Esophagus squamous epithelium (tissue), 5 donors: Measurements from ENCODE around the gene MMD. TPM values are rescaled to one million over a fixed set of nuclear protein-coding genes. Genes with fewer than 3 reads are reported as not detected.
A peak's percentile ranks its signal among the peaks of the same experiment; 100 is the strongest.
"Not testable (repeated sequence)": the region's sequence is repeated elsewhere in the genome, so short reads cannot be mapped to it uniquely, and the experiment has no call there.

Experiments
- DNase-seq: peaks from one replicate; lab custom pipeline; 2025; lab: John Stamatoyannopoulos, UW
- H3K27ac ChIP-seq, 4 donors: fragments of 200-600 bp; sonication (generic); one replicate each; pipeline ENCODE4 v1.5.1; 2016 to 2019; ENCODE audit warnings: mild to moderate bottlenecking in 1 of 4
- H3K27me3 ChIP-seq, 4 donors: fragments of 200-600 bp; sonication (generic); 1 replicate in 3 of 4; 2 replicates in 1 of 4; pipeline versions ENCODE4 v1.5.1 to v1.6.0; 2017 to 2021; ENCODE audit warnings: antibody characterized with exemption in 1 of 4
- H3K36me3 ChIP-seq, 3 donors: fragments of 200-600 bp; sonication (generic); one replicate each; pipeline ENCODE4 v1.5.1; 2016 to 2019
- H3K4me1 ChIP-seq, 3 donors: fragments of 200-600 bp; sonication (generic); one replicate each; pipeline ENCODE4 v1.5.1; 2017 to 2019
- H3K4me3 ChIP-seq, 4 donors: fragments of 200-600 bp; sonication (generic); 1 replicate in 3 of 4; 2 replicates in 1 of 4; pipeline ENCODE4 v1.5.1; 2016 to 2019; ENCODE audit warnings: mild to moderate bottlenecking in 2 of 4, moderate library complexity in 1 of 4
- H3K9me3 ChIP-seq, 3 donors: fragments of 200-600 bp; sonication (generic); one replicate each; pipeline ENCODE4 v1.5.1; 2016 to 2019
- POLR2A ChIP-seq, 4 donors: fragments of 450-650 bp; IDR thresholded peaks; one replicate each; pipeline ENCODE4 v1.6.1; 2017; ENCODE audit warnings: antibody characterized with exemption in 4 of 4, mild to moderate bottlenecking in 4 of 4, moderate library complexity in 3 of 4
- WGBS, 2 donors: methylation state at CpG; one replicate each; pipeline ENCODE4 v1.1.5; 2018; 5-methylcytosine and 5-hydroxymethylcytosine counted together
- intact Hi-C: fragments of 100-400 bp; cut with DNase I; formaldehyde crosslinking; loops from one replicate; pipeline ENCODE4 v1.15.0; 2022
- total RNA-seq, 4 donors: library from RNA; depleted of rRNA; stranded (reverse); fragments of >200 nt; gene quantifications; one replicate each; pipeline ENCODE4 v1.1.0, GENCODE V29; 2016
- TF ChIP-seq, protein P1 (sequence below), 6 experiments: fragments of 450-650 bp in 4 of 6; fragments of 200-600 bp in 2 of 6; sonication (generic) in 2 of 6; IDR thresholded peaks; one replicate each; pipeline ENCODE4 v1.5.1; 2016 to 2019; ENCODE audit warnings: antibody characterized with exemption in 6 of 6, mild to moderate bottlenecking in 4 of 6, moderate library complexity in 4 of 6
- donor health status: DM: yes; HTN: yes; CAD: no.

The MMD gene
- total RNA-seq, 4 donors from 2014 or later, result 1.3 to 14.7 (median 8.9) TPM

DNA sequence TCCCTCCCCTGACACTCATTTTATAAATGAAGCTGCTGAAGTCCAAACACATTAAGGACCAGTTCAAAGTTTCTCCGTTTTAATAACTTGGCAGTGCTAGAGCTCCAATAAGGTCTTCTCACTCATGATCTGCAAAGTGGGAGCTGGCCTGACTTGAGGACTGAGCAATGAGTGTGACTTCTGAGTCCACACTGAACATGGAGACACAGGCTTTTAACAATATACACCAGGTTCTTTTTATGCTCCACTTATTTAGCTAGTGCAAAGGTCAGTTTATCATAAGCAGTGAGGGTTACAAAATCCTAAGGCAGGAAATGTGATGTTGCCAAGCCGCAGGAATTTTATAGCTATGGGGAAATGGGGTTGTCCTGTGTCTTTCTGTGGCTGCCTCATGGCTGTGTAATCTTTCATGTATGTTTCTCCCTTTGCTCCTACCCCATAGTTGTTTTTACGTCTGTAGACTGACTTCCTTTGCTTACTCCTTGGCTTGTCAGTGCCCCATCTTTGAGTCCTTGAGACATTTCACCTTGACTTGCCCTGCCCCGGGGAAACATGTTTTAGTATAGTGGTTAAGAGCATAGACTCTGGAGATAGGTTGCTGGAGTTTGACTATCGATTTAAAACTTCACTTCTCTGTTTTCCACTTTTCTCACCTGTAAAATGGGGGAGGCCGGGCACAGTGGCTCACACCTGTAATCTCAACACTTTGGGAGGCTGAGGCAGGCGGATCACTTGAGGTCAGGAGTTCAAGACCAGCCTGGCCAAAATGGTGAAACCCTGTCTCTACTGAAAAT lies 12.2 kb upstream of the MMD start:
- Histone ChIP-seq H3K27ac (peak overlapping the region; percentile 19 to 73 (median 56)), H3K4me1 (peaks cover 6 to 19% (median 8%) of the 10 kb centered on the region in 3 donors), H3K27me3 (no peaks in the 10 kb centered on the region), H3K36me3 (no peaks in the 10 kb centered on the region), H3K4me3 (no peak overlapping the region), H3K9me3 (no peaks in the 10 kb centered on the region)
- DNase-seq, result no peak
- WGBS, 2 donors, result 54 to 63% methylated on average over 6 of the region's 7 CpGs
- TF ChIP-seq POLR2A (IDR thresholded peaks at IDR 0.05), result no peak
- TF ChIP-seq, protein P1, sequence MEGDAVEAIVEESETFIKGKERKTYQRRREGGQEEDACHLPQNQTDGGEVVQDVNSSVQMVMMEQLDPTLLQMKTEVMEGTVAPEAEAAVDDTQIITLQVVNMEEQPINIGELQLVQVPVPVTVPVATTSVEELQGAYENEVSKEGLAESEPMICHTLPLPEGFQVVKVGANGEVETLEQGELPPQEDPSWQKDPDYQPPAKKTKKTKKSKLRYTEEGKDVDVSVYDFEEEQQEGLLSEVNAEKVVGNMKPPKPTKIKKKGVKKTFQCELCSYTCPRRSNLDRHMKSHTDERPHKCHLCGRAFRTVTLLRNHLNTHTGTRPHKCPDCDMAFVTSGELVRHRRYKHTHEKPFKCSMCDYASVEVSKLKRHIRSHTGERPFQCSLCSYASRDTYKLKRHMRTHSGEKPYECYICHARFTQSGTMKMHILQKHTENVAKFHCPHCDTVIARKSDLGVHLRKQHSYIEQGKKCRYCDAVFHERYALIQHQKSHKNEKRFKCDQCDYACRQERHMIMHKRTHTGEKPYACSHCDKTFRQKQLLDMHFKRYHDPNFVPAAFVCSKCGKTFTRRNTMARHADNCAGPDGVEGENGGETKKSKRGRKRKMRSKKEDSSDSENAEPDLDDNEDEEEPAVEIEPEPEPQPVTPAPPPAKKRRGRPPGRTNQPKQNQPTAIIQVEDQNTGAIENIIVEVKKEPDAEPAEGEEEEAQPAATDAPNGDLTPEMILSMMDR (IDR thresholded peaks at IDR 0.05), result no peak
- intact Hi-C loops, result no loop called here

DNA sequence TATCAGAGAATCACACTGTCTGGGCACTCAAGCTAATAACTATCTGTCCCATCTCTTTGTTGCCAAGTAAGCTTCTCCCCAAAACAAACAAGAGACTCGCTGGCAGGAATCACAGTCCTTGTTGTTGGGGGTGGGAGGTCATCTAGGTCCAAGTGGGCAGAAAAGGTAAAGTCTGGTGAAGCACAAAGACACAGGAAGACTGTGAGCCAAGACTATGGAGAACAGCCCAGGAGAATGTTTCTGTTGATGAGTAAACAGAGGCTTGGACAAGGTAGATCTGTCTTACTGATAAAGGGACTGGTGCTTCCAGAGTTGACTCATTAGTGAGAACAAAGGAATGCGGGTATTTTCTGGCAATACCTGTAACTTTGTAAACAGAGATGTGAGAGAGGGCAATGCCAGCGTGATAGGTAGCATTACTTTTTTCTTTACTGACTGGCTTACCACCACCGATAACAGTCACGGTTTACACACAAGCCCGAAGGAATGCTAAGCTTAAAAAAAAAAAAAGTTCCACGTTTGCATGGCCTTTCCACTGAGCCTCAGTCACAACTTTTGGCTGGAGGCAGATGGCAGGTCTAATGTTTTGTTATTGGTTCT lies 11.5 kb upstream of the MMD start:
- intact Hi-C loops, result no loop called here
- Histone ChIP-seq H3K27me3 (no peaks in the 10 kb centered on the region), H3K4me3 (no peak overlapping the region), H3K27ac (peak overlapping the region; percentile 19 to 73 (median 56)), H3K9me3 (no peaks in the 10 kb centered on the region), H3K36me3 (no peaks in the 10 kb centered on the region), H3K4me1 (peaks cover 6 to 19% (median 8%) of the 10 kb centered on the region in 3 donors)
- TF ChIP-seq, protein P1 (IDR thresholded peaks at IDR 0.05), result no peak
- no peak for TF ChIP-seq POLR2A (IDR thresholded peaks at IDR 0.05)
- DNase-seq, result no peak
- WGBS, 2 donors, result 28 to 43% methylated on average over 7 of the region's 7 CpGs

DNA sequence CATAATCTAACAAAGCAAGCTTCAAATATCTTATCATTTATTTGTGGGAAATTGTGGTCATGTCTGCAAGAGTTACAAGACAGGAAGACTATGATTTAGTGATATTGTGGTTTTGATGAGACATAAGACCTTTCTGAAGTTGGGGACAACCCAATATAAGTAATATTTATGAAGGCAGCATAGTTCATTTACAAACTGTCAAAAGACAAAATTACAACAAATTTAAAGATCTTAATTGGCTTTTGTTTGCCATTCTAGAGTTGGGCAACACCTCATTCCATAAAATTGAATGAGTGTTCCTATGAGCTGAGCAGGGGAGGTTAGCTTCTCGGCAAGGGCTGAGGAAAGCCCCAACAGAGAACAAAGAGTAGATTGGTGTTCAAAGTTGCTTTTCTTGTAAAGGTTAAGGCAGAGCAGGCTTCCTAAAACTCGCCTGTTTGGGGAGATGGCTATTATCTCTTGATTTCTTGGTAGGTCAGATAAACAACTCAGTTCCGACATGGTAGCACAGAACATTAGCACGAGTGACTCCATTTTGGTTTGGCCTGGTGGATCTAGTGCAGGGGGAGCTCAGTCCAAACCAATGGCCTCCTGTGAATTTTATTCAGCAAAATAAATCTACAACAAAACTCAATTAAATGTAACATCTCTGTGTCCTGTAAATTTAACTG lies 10.9 kb upstream of the MMD start:
- WGBS, 2 donors, result 75 to 79% methylated on average over 4 of the region's 4 CpGs
- Histone ChIP-seq H3K27me3 (no peaks in the 10 kb centered on the region), H3K9me3 (no peaks in the 10 kb centered on the region), H3K36me3 (no peaks in the 10 kb centered on the region), H3K4me1 (peaks cover 6 to 19% (median 8%) of the 10 kb centered on the region in 3 donors), H3K4me3 (no peak overlapping the region), H3K27ac (peak overlapping the region; percentile 19 to 73 (median 56))
- intact Hi-C loops, result no loop called here
- no peak for DNase-seq
- TF ChIP-seq, protein P1 (IDR thresholded peaks at IDR 0.05), result no peak
- TF ChIP-seq POLR2A (IDR thresholded peaks at IDR 0.05), result no peak

DNA sequence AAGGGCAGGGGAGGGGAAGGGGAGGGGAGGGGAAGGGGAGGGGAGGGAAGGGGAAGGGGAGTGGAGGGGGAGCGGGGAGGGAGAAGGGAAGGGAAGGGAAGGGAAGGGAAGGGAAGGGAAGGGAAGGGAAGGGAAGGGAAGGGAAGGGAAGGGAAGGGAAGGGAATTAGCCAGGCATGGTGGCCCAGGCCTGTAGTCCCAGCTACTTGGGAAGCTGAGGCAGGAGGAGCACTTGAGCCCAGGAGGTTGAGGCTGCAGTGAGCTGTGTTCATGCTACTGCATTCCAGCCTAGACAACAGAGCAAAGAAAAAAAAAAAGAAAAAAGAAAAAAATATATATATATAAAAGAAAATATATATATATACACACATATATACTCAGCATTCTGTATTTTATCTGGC lies 10.3 kb upstream of the MMD start:
- H3K27ac ChIP-seq, intact Hi-C loops, H3K4me3 ChIP-seq, DNase-seq, H3K27me3 ChIP-seq, H3K9me3 ChIP-seq, H3K36me3 ChIP-seq: not testable (repeated sequence)
- peaks cover 6 to 19% (median 8%) of the 10 kb centered on the region in 3 donors for H3K4me1 ChIP-seq
- no CpG with 5 or more reads among the region's 1 CpG for WGBS, 2 donors

DNA sequence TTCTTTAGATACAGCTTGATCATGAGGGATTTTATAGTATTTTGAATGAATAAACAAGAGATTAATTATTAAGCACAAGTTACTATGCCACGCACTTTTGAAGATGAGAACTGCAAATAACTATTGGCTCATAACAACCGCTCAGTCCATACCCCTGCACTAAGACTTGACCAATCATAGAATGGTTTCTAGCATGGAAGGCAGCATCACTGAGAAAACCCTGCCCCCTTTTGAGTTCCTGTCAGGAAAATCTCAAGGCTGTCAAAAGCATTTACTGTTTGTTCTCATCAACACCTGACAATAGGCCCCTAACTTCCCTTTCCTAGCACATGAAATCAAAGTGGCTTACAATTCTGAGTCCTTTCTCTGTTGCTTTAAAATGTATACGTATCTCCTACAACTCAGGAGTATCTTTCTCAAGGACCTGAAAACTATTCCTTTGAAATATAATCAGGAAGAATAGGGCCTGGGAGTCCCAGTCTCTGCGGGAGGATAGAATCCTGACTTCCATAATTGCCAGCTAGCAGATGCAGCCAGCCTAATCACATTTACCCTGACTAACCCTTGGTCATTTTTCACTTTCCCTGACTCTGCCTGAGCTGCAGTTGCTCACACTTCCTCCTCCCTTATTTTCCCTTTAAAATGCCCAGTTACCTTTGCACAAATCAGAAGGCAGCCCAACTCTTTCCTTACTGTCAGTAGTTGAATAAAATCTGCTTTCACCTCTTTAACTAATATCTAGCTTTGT lies 9.1 kb upstream of the MMD start:
- peaks cover 6 to 19% (median 8%) of the 10 kb centered on the region in 3 donors for H3K4me1 ChIP-seq
- no peak overlapping the region for H3K4me3 ChIP-seq
- WGBS, 2 donors, result 70 to 77% methylated on average over 4 of the region's 4 CpGs
- H3K27ac ChIP-seq, result no peak overlapping the region
- no peaks in the 10 kb centered on the region for H3K9me3 ChIP-seq
- no peak for TF ChIP-seq POLR2A (IDR thresholded peaks at IDR 0.05)
- TF ChIP-seq, protein P1 (IDR thresholded peaks at IDR 0.05), result no peak
- no peak for DNase-seq
- H3K36me3 ChIP-seq, result no peaks in the 10 kb centered on the region
- H3K27me3 ChIP-seq, result no peaks in the 10 kb centered on the region
- intact Hi-C loops, result no loop called here
